Measurements from ENCODE around the gene SLC25A34.

- TF ChIP-seq CTCF (IDR thresholded peaks at IDR 0.05; ENCODE audit: insufficient read depth, low read length) (no peak), GABPA (IDR thresholded peaks at IDR 0.05; ENCODE audit: low read depth) (no peak)
Observed at GRCh38 chr1:15698201-15698600, 37.9 kb upstream of the SLC25A34 start.

All from HL-60 (cell line).